Suprapubic skin (tissue), 3 donors: ENCODE measurements around the gene ERI3.

Source experiments
- CTCF ChIP-seq, 2 donors: fragments of 200-600 bp in 1 of 2; fragments of 450-650 bp in 1 of 2; sonication (generic) in 1 of 2; IDR thresholded peaks; one replicate each; pipeline ENCODE4 v1.5.1; 2016 to 2019; ENCODE audit warnings: antibody characterized with exemption in 2 of 2, mild to moderate bottlenecking in 1 of 2, moderate library complexity in 1 of 2
- EP300 ChIP-seq: sonication (generic); formaldehyde crosslinking; IDR thresholded peaks from one replicate; pipeline ENCODE4 v1.6.1; 2017; ENCODE audit warnings: antibody characterized with exemption
- POLR2A ChIP-seq, 2 donors: fragments of 450-650 bp; IDR thresholded peaks; one replicate each; pipeline ENCODE4 v1.6.1; 2017; ENCODE audit warnings: antibody characterized with exemption in 2 of 2, mild to moderate bottlenecking in 2 of 2, moderate library complexity in 2 of 2

DNA sequence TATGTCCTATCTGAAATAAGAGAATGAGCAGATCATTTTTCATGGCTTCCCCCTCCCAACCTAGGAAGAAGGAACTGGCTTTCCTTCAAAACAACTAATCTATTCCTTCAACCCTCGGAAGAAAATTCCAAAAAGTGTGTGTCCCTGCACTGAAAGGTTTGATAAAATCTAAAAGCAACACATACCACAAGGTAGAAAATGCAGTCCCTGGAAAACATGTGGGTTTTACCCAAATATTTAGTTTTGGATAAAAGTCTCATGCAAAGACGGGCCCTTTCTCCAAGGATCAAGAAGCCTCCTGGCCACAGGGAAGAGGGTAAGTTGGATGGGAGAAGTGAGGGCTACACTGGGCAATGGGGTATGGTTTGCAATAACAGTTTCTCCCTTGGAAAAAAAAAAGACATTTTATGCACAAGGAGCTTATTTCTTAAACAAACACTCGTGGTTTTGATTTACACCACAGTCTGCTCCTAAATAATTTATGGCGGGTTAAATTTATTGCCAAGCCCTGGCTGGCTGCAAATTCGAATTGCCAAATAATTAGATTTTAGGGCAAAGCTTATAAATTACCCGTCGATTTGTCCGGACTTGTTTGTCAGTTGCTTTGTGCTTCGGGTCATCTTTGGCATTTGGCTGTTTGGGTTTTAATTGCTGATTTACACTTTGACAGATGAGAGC lies 28.9 kb downstream of the ERI3 start:
- TF ChIP-seq POLR2A (IDR thresholded peaks at IDR 0.05) (no peak), CTCF (IDR thresholded peaks at IDR 0.05) (no peak), EP300 (no peak)
